Measurements from ENCODE around the gene SLC9A7. TPM values are rescaled to one million over a fixed set of nuclear protein-coding genes. Genes with fewer than 3 reads are reported as not detected.

SLC9A7 gene
- total and polyA plus RNA-seq, 2 donors (not counting 3 experiments of a cell fraction or from before 2014, with no cell fraction given), result 4.6 to 7.5 TPM

DNA sequence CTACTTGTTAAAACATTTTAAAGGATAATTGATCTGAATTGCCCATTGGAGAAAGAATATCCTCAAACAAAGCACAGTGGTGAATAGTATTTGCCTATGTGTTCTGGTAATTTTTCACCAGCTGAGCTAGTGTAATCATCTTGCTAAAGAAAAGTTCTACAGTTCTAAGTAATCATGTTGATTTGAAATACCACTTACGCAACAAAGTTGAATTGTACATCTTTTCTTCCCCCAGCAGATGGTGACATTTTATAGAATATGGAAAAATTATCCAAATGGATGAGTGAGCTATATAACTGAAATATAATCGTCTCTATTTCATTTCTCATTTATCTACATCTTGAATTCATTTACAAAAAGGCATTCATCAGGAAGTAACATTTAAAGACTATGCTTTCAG lies 204.0 kb downstream of the SLC9A7 start:
- H3K9ac ChIP-seq (replicated peaks; ENCODE audit: extremely low read depth, insufficient read depth, low read length), result no peak overlapping the region
- intact Hi-C loops (cut with micrococcal nuclease), result loop anchor here (1.0 to 10.0 kb wide), 4 partner anchors 87 to 540 kb away; partner anchors contain the start of gene SLC9A7
- TF ChIP-seq POLR2AphosphoS5 (IDR thresholded peaks at IDR 0.05; ENCODE audit: insufficient read depth, low read depth, low read length) (no peak), GATA2 (IDR thresholded peaks at IDR 0.05; ENCODE audit: insufficient read depth, insufficient read length, low read depth, low read length) (no peak), JUN (IDR thresholded peaks at IDR 0.05; ENCODE audit: borderline replicate concordance, insufficient read depth, insufficient read length, low read depth) (no peak), FOS (IDR thresholded peaks at IDR 0.05; ENCODE audit: borderline replicate concordance, insufficient read depth, low read length) (no peak), POLR2A (IDR thresholded peaks at IDR 0.05; ENCODE audit: low read depth, low read length) (no peak), MYC (IDR thresholded peaks at IDR 0.05; ENCODE audit: low read depth, low read length) (no peak), EZH2 (IDR thresholded peaks at IDR 0.05; ENCODE audit: borderline replicate concordance, low read depth, low read length, severe bottlenecking) (no peak)
- TF ChIP-seq, protein P1, sequence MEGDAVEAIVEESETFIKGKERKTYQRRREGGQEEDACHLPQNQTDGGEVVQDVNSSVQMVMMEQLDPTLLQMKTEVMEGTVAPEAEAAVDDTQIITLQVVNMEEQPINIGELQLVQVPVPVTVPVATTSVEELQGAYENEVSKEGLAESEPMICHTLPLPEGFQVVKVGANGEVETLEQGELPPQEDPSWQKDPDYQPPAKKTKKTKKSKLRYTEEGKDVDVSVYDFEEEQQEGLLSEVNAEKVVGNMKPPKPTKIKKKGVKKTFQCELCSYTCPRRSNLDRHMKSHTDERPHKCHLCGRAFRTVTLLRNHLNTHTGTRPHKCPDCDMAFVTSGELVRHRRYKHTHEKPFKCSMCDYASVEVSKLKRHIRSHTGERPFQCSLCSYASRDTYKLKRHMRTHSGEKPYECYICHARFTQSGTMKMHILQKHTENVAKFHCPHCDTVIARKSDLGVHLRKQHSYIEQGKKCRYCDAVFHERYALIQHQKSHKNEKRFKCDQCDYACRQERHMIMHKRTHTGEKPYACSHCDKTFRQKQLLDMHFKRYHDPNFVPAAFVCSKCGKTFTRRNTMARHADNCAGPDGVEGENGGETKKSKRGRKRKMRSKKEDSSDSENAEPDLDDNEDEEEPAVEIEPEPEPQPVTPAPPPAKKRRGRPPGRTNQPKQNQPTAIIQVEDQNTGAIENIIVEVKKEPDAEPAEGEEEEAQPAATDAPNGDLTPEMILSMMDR (IDR thresholded peaks at IDR 0.05; ENCODE audit: extremely low read depth in 1 of 2, insufficient read depth in 1 of 2, low read depth in 1 of 2, low read length in 2 of 2), result no peak
- TF ChIP-seq, protein P2, sequence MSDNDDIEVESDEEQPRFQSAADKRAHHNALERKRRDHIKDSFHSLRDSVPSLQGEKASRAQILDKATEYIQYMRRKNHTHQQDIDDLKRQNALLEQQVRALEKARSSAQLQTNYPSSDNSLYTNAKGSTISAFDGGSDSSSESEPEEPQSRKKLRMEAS (IDR thresholded peaks at IDR 0.05; ENCODE audit: insufficient read depth, insufficient read length), result no peak
- no peaks in the 10 kb centered on the region for H3K27me3 ChIP-seq (ENCODE audit: control insufficient read depth in 2 of 2, insufficient read depth in 2 of 2, low read length in 2 of 2)
- BruUV-seq (replicated peaks), result no TSS peak
- DNase-seq (ENCODE audit: low read depth, low spot score) (peak; percentile 25), FAIRE-seq (peak; percentile 44)
- no peaks in the 10 kb centered on the region for H3K9me1 ChIP-seq (replicated peaks; ENCODE audit: control insufficient read depth, extremely low read depth, insufficient read depth, low read length)
- H4K20me1 ChIP-seq (replicated peaks; ENCODE audit: control insufficient read depth, extremely low read depth, insufficient read depth, low read length), result no peaks in the 10 kb centered on the region
- no peak overlapping the region for H2AFZ ChIP-seq (ENCODE audit: low read depth, low read length)
- CTCF ChIA-PET, result interaction anchor here (0.6 to 1.7 kb wide), 24 partner anchors 12 to 539 kb away, joined by 3 to 37 read pairs (median 4); no protein-coding TSS in a partner anchor
- H3K9me3 ChIP-seq (replicated peaks; ENCODE audit: control insufficient read depth, insufficient read depth, low read length), result no peaks in the 10 kb centered on the region
- POLR2A ChIA-PET, result no interaction called here
- H3K27ac ChIP-seq (ENCODE audit: insufficient read depth, low read depth, low read length), result no peak overlapping the region
- dilution Hi-C loops (cut with MboI; ENCODE audit: extremely low pct_ligation_motif_present, low sequenced_read_pairs), result no loop called here
- no peak overlapping the region for H3K4me2 ChIP-seq (ENCODE audit: insufficient read depth, low read length)
- H3K79me2 ChIP-seq (ENCODE audit: control insufficient read depth, insufficient read depth, low read length), result no peaks in the 10 kb centered on the region
- no peaks in the 10 kb centered on the region for H3K36me3 ChIP-seq (ENCODE audit: control insufficient read depth in 2 of 2, extremely low read depth in 1 of 2, insufficient read depth in 2 of 2, low read length in 2 of 2)
- no peak overlapping the region for H3K4me3 ChIP-seq (replicated peaks in 1 of 3; ENCODE audit: insufficient read depth in 1 of 3, low read depth in 1 of 3, low read length in 3 of 3)
- no peaks in the 10 kb centered on the region for H3K4me1 ChIP-seq (ENCODE audit: control insufficient read depth, extremely low read depth, insufficient read depth, low read length)
